Melanocyte of skin (primary cell): ENCODE results near the gene MTSS2. TPM values are rescaled to one million over a fixed set of nuclear protein-coding genes. Genes with fewer than 3 reads are reported as not detected.

Experiments
- total RNA-seq, 2 donors: library from RNA; depleted of rRNA; stranded (reverse); fragments of >200 nt; gene quantifications; 2 replicates each; pipeline ENCODE4 v1.2.3, GENCODE V29; 2012

MTSS2 gene, protein sequence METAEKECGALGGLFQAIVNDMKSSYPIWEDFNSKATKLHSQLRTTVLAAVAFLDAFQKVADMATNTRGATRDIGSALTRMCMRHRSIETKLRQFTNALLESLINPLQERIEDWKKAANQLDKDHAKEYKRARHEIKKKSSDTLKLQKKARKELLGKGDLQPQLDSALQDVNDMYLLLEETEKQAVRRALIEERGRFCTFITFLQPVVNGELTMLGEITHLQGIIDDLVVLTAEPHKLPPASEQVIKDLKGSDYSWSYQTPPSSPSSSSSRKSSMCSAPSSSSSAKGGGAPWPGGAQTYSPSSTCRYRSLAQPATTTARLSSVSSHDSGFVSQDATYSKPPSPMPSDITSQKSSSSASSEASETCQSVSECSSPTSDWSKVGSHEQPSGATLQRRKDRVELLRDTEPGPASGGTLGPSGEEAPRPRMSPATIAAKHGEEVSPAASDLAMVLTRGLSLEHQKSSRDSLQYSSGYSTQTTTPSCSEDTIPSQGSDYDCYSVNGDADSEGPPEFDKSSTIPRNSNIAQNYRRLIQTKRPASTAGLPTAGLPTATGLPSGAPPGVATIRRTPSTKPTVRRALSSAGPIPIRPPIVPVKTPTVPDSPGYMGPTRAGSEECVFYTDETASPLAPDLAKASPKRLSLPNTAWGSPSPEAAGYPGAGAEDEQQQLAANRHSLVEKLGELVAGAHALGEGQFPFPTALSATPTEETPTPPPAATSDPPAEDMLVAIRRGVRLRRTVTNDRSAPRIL
- total RNA-seq, result 10 to 100 TPM; 45.3 to 47.1 TPM

DNA sequence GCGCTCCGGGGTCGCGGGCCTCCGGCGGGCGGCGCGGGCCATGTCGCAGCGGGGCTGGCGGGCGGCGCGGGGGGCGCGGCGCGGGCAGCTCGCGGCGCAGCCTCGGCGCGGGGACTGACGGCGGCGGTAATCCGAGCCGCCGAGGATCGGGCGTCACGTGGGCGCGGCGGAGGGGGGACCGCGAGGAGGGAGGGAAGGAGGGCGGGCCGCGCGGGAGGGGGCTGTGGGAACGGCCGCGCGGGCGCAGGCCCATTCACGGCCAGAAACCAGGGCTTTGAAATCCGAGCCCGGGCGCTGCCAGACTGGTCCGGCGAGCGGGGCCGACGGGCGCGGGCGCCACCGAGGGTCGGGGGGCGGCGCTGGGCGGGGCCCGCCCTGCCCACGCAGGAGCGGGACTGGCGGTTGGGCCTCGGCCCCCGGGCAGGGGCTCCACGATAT, at the start of gene MTSS2:
MTSS2 (minus strand) TSS at position 116 of the 438 bp plus-strand sequence. CDS start 262 bp downstream, outside the sequence.

DNA sequence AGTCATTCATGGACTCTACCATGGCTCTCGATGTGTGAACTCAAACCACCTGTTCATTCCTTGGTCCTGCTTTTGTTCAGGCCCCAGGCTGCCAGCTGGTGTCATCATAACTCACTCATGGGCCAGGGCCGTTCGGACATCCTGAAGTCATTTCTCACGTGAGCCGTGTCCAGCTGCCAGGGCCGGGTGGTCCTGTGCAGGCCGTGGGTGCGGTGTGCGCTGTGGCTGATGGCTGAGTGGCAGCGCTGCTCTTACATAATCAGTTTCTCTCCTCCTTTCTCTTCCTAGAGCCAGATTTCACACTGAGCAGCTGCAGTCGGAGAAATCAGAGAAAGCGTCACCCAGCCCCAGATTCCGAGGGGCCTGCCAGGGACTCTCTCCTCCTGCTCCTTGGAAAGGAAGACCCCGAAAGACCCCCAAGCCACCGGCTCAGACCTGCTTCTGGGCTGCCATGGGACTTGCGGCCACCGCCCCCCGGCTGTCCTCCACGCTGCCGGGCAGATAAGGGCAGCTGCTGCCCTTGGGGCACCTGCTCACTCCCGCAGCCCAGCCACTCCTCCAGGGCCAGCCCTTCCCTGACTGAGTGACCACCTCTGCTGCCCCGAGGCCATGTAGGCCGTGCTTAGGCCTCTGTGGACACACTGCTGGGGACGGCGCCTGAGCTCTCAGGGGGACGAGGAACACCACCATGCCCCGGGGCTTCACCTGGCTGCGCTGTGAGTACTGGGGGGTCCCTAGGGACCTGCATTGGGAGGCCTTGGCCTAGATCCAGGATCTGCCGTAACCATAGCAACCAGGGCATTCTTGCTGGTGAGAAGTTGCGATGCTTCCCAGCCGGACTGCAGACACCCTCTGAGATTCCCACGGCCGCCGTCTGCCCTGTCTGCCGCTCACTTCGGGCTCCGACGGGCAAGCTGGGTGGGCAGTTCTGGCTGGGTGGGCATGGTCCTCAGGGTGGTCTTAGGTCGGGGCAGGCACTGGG, 39.3 kb downstream of the MTSS2 start, which contains the start of gene IL34:
IL34 (plus strand) TSS at position 300 of the 982 bp plus-strand sequence; CDS start at position 689, 389 bp downstream.

Other genes with a start within 250 kb of the MTSS2 start
- 10 to 100 TPM; 17.9 to 32.0 TPM for gene ST3GAL2, start 247.0 kb downstream of the MTSS2 start, total RNA-seq
- 10 to 100 TPM in 1 of 2 donors, 1 to 10 TPM in 1; 8.0 to 14.5 TPM for gene FCSK, start 231.5 kb downstream of the MTSS2 start, total RNA-seq
- 10 to 100 TPM; 53.6 to 60.6 TPM for gene COG4, start 162.5 kb downstream of the MTSS2 start, total RNA-seq
- 100 to 1,000 TPM; 102 to 147 TPM for gene SF3B3, start 162.2 kb downstream of the MTSS2 start, total RNA-seq
- 1 to 10 TPM in 1 of 2 donors, not detected in 1; 3.8 TPM for gene IL34, start 39.5 kb downstream of the MTSS2 start, total RNA-seq
- gene VAC14, start 115.1 kb upstream of the MTSS2 start, total RNA-seq, result 10 to 100 TPM; 70.2 to 73.3 TPM